Sigmoid colon (tissue), 7 donors: ENCODE results near the gene NLRP7. TPM values are rescaled to one million over a fixed set of nuclear protein-coding genes. Genes with fewer than 3 reads are reported as not detected.
"Not testable (repeated sequence)": the region's sequence is repeated elsewhere in the genome, so short reads cannot be mapped to it uniquely, and the experiment has no call there.

Experiments used
- DNase-seq: peaks from one replicate; pipeline ENCODE4 v3.0.0-alpha.2; 2019
- H3K27ac ChIP-seq, 4 donors: fragments of 200-600 bp; sonication (generic); one replicate each; pipeline ENCODE4 v1.5.1; 2016 to 2019; ENCODE audit warnings: mild to moderate bottlenecking in 1 of 4
- H3K27me3 ChIP-seq, 3 donors: fragments of 200-600 bp; sonication (generic); one replicate each; pipeline ENCODE4 v1.5.1; 2019; ENCODE audit warnings: mild to moderate bottlenecking in 1 of 3
- H3K36me3 ChIP-seq, 4 donors: fragments of 200-600 bp; sonication (generic); one replicate each; pipeline ENCODE4 v1.5.1; 2016 to 2019
- H3K4me1 ChIP-seq, 4 donors: fragments of 200-600 bp; sonication (generic); one replicate each; pipeline ENCODE4 v1.5.1; 2017 to 2019
- H3K4me3 ChIP-seq, 4 donors: fragments of 200-600 bp; sonication (generic); one replicate each; pipeline ENCODE4 v1.5.1; 2017 to 2019; ENCODE audit warnings: mild to moderate bottlenecking in 2 of 4, moderate library complexity in 1 of 4
- H3K9me3 ChIP-seq, 4 donors: fragments of 200-600 bp in 3 of 4; sonication (generic) in 3 of 4; one replicate each; pipeline versions ENCODE4 v1.5.1 to v1.6.1; 2013 to 2019
- EP300 ChIP-seq, 4 donors: sonication (generic); formaldehyde crosslinking; IDR thresholded peaks; one replicate each; pipeline ENCODE4 v1.6.1; 2017; ENCODE audit warnings: antibody characterized with exemption in 4 of 4
- POLR2A ChIP-seq, 2 donors: fragments of 450-650 bp; IDR thresholded peaks; one replicate each; pipeline ENCODE4 v1.6.1; 2016; ENCODE audit warnings: antibody characterized with exemption in 2 of 2, mild to moderate bottlenecking in 2 of 2, moderate library complexity in 2 of 2
- POLR2AphosphoS5 ChIP-seq, 4 donors: sonication (generic); formaldehyde crosslinking; IDR thresholded peaks; one replicate each; pipeline ENCODE4 v1.6.1; 2017; ENCODE audit warnings: antibody characterized with exemption in 4 of 4
- WGBS, 2 donors: extraction: QIAGEN DNeasy Blood & Tissue Kit; methylation state at CpG; one replicate each; pipeline ENCODE4 v1.1.7; 2013; 5-methylcytosine and 5-hydroxymethylcytosine counted together
- intact Hi-C: fragments of 100-400 bp; cut with DNase I; formaldehyde crosslinking; loops from one replicate; pipeline ENCODE4 v1.15.1; 2023
- polyA plus RNA-seq, 3 donors: library from polyadenylated mRNA; stranded (reverse); fragments of 200-250 nt; gene quantifications; one replicate each; pipeline ENCODE4 v1.2.3, GENCODE V29; 2013
- total RNA-seq, 4 donors: library from RNA; depleted of rRNA; stranded (reverse); fragments of >200 nt; gene quantifications; one replicate each; pipeline ENCODE4 v1.1.0, GENCODE V29; 2016
- TF ChIP-seq, protein P1 (sequence below), 4 experiments: fragments of 450-650 bp in 3 of 4; fragments of 200-600 bp in 1 of 4; IDR thresholded peaks; one replicate each; pipeline ENCODE4 v1.5.1; 2016 to 2019; ENCODE audit warnings: antibody characterized with exemption in 4 of 4, mild to moderate bottlenecking in 3 of 4, moderate library complexity in 2 of 4
- donor health status: healthy with polysubstance abuse.
- donor health status: Bipolar disorder and iron deficiency.
- donor health status: healthy.

The NLRP7 gene
- not detected for total RNA-seq
- under 1 TPM in 1 of 3 donors, not detected in 2; 0.07 TPM for polyA plus RNA-seq

GRCh38 chr19:54947381-54947780, at the start of gene NLRP7:
Gene NLRP7 (minus strand): TSS chr19:54947530.
- H3K36me3 ChIP-seq = no peaks in the 10 kb centered on the region
- no peaks in the 10 kb centered on the region for H3K4me1 ChIP-seq
- H3K4me3 ChIP-seq = no peak within 1 kb of the TSS
- H3K9me3 ChIP-seq = no peaks in the 10 kb centered on the region
- TF ChIP-seq POLR2A (IDR thresholded peaks at IDR 0.05) (no peak), EP300 (IDR thresholded peaks at IDR 0.05) (no peak), POLR2AphosphoS5 (IDR thresholded peaks at IDR 0.05) (no peak)
- TF ChIP-seq, protein P1, sequence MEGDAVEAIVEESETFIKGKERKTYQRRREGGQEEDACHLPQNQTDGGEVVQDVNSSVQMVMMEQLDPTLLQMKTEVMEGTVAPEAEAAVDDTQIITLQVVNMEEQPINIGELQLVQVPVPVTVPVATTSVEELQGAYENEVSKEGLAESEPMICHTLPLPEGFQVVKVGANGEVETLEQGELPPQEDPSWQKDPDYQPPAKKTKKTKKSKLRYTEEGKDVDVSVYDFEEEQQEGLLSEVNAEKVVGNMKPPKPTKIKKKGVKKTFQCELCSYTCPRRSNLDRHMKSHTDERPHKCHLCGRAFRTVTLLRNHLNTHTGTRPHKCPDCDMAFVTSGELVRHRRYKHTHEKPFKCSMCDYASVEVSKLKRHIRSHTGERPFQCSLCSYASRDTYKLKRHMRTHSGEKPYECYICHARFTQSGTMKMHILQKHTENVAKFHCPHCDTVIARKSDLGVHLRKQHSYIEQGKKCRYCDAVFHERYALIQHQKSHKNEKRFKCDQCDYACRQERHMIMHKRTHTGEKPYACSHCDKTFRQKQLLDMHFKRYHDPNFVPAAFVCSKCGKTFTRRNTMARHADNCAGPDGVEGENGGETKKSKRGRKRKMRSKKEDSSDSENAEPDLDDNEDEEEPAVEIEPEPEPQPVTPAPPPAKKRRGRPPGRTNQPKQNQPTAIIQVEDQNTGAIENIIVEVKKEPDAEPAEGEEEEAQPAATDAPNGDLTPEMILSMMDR (IDR thresholded peaks at IDR 0.05) = no peak
- 84 to 88% methylated on average over 8 of the region's 8 CpGs for WGBS, 2 donors
- no peaks in the 10 kb centered on the region for H3K27me3 ChIP-seq
- intact Hi-C loops = no loop called here
- no peak within 1 kb of the TSS for H3K27ac ChIP-seq
- DNase-seq = no peak

GRCh38 chr19:54995561-54995960, 48.2 kb upstream of the NLRP7 start:
- H3K4me1 ChIP-seq = no peaks in the 10 kb centered on the region
- no peak for TF ChIP-seq POLR2AphosphoS5 (IDR thresholded peaks at IDR 0.05)
- TF ChIP-seq, protein P1 (IDR thresholded peaks at IDR 0.05) = no peak
- no peak for TF ChIP-seq POLR2A (IDR thresholded peaks at IDR 0.05)
- TF ChIP-seq EP300 (IDR thresholded peaks at IDR 0.05) = no peak
- no peaks in the 10 kb centered on the region for H3K36me3 ChIP-seq
- H3K27me3 ChIP-seq = no peaks in the 10 kb centered on the region
- H3K27ac ChIP-seq = no peak overlapping the region
- no peaks in the 10 kb centered on the region for H3K9me3 ChIP-seq
- intact Hi-C loops = no loop called here
- no peak for DNase-seq
- 77 to 78% methylated on average over 3 of the region's 3 CpGs for WGBS, 2 donors
- no peak overlapping the region for H3K4me3 ChIP-seq

DNA sequence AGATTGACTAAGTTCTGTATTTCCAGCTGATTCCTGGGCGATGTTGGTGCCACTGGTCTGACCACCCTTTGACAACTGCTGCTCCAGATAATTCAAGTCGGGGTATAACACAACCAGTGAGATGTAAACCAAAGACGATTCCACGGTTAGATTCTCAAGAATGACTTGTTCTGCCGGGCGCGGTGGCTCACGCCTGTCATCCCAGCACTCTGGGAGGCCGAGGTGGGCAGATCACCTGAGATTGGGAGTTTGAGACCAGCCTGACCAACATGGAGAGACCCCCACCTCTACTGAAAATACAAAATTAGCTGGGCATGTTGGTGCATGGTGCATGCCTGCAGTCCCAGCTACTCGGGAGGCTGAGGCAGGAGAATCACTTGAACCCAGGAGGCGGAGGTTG, 42.2 kb upstream of the NLRP7 start:
- H3K4me3 ChIP-seq, DNase-seq, intact Hi-C loops, H3K4me1 ChIP-seq, H3K27ac ChIP-seq, H3K36me3 ChIP-seq, H3K27me3 ChIP-seq, H3K9me3 ChIP-seq: not testable (repeated sequence)
- 89 to 94% methylated on average over 11 of the region's 11 CpGs for WGBS, 2 donors

DNA sequence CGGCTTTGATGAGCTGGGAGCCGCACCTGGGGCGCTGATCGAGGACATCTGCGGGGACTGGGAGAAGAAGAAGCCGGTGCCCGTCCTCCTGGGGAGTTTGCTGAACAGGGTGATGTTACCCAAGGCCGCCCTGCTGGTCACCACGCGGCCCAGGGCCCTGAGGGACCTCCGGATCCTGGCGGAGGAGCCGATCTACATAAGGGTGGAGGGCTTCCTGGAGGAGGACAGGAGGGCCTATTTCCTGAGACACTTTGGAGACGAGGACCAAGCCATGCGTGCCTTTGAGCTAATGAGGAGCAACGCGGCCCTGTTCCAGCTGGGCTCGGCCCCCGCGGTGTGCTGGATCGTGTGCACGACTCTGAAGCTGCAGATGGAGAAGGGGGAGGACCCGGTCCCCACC, 35.2 kb upstream of the NLRP7 start:
- intact Hi-C loops, H3K4me3 ChIP-seq, H3K4me1 ChIP-seq, H3K27me3 ChIP-seq, H3K36me3 ChIP-seq, H3K9me3 ChIP-seq, H3K27ac ChIP-seq, DNase-seq: not testable (repeated sequence)
- WGBS, 2 donors = 76 to 87% methylated on average over 15 to 23 of the region's 23 CpGs

DNA sequence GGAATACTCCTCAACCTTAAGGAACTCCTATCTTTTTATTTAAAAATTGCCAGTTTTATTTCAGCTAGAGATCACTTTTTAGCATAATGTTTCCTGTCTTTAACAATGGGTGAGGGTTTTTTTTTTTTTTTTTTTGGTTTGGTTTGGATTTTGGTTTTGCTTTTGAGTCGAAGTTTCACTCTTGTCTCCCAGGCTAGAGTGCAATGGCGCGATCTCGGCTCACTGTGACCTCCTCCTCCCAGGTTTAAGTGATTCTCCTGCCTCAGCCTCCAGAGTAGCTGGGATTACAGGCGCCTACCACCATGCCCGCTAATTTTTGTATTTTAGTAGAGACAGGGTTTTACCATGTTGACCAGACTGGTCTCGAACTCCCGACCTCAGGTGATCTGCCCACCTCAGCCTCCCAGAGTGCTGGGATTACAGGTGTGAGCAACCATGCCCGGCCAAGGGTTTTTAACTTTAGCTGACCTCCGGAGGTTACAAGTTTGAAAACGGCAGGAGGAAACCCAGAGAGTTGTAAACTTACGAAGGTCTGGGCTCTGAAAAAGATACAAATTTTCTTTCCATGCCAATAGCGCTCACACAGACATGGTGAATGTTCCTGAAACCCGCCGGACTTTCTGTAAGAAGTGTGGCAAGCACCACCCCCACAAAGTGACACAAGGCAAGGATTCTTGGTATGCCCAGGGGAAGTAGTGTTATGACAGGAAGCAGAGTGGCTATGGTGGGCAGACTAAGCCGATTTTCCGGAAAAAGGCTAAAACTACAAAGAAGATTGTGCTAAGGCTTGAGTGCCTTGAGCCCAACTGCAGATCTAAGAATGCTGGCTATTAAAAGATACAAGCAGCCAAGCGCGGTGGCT, 26.1 kb upstream of the NLRP7 start:
- H3K4me3 ChIP-seq, intact Hi-C loops, H3K27me3 ChIP-seq, DNase-seq, H3K27ac ChIP-seq, H3K9me3 ChIP-seq, H3K36me3 ChIP-seq, H3K4me1 ChIP-seq: not testable (repeated sequence)
- 61 to 83% methylated on average over 19 of the region's 19 CpGs for WGBS, 2 donors

- WGBS, 2 donors = 74 to 88% methylated on average over 4 of the region's 5 CpGs
- H3K27me3 ChIP-seq, intact Hi-C loops, H3K4me3 ChIP-seq, H3K4me1 ChIP-seq, H3K9me3 ChIP-seq, DNase-seq, H3K36me3 ChIP-seq, H3K27ac ChIP-seq: not testable (repeated sequence)
These were observed 24.1 kb upstream of the NLRP7 start for GRCh38 chr19:54971446-54971845.

GRCh38 chr19:54969647-54970046, 22.3 kb upstream of the NLRP7 start:
- intact Hi-C loops = no loop called here
- 75 to 85% methylated on average over 4 of the region's 4 CpGs for WGBS, 2 donors
- no peak for TF ChIP-seq EP300 (IDR thresholded peaks at IDR 0.05)
- TF ChIP-seq, protein P1 (IDR thresholded peaks at IDR 0.05) = no peak
- TF ChIP-seq POLR2A (IDR thresholded peaks at IDR 0.05) = no peak
- TF ChIP-seq POLR2AphosphoS5 (IDR thresholded peaks at IDR 0.05) = no peak

More at GRCh38 chr19:54969647-54970046, 22.3 kb upstream of the NLRP7 start:
- H3K9me3 ChIP-seq = no peaks in the 10 kb centered on the region
- peaks cover 0 to 9% (median 0%) of the 10 kb centered on the region in 3 donors for H3K27me3 ChIP-seq
- H3K36me3 ChIP-seq = no peaks in the 10 kb centered on the region
- no peak overlapping the region for H3K4me3 ChIP-seq
- no peak for DNase-seq
- no peak overlapping the region for H3K27ac ChIP-seq
- no peaks in the 10 kb centered on the region for H3K4me1 ChIP-seq
